Measurements from ENCODE around the gene PRKAG2. TPM values are rescaled to one million over a fixed set of nuclear protein-coding genes. Genes with fewer than 3 reads are reported as not detected.

Gene PRKAG2
- total RNA-seq, 2 experiments from 2014 or later, result 39.3 to 42.3 TPM

DNA sequence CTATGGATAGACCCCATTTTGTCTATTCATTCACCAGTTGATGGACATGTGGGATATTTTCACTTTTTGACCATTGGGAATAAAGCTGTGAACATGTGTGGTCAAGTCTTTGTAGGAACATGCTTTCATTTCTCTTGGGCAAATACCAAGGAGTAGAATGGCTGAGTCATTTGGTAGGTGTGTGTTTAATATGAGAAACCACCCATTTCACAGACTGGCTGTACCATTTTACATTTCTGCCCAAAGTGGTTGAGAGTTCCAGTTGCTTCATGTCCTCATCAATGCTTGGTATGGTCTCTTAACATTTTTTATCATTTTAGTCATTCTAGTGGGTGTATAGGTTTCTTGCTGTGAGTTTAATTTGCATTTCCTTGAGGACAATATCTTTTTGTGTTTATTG lies 232.4 kb downstream of the PRKAG2 start:
- ATAC-seq (ENCODE audit: poor library complexity) (no peak), DNase-seq (no peak)
- ChIA-PET POLR2A (no interaction called here), CTCF (no interaction called here)
- H3K27ac ChIP-seq (ENCODE audit: low read depth in 1 of 2, low read length in 2 of 2), result no peak overlapping the region
- intact Hi-C loops (cut with DNase I, micrococcal nuclease), result no loop called here
- H3K36me3 ChIP-seq (ENCODE audit: insufficient read depth, low read length), result no peaks in the 10 kb centered on the region
- H3K4me3 Mint-ChIP-seq, result no peak overlapping the region
- H3K36me3 Mint-ChIP-seq (ENCODE audit: low read depth), result peaks cover 23% of the 10 kb centered on the region
- H3K9me3 Mint-ChIP-seq, result no peaks in the 10 kb centered on the region
- H3K4me1 ChIP-seq (ENCODE audit: insufficient read depth, low read length), result no peaks in the 10 kb centered on the region
- no peak overlapping the region for H3K4me3 ChIP-seq (ENCODE audit: low read length)
- H3K9me3 ChIP-seq (ENCODE audit: control insufficient read depth in 1 of 2, insufficient read depth in 1 of 2, low read length in 2 of 2), result no peaks in the 10 kb centered on the region
- H3K27ac Mint-ChIP-seq, result no peak overlapping the region
- H3K4me1 Mint-ChIP-seq (ENCODE audit: low read depth), result no peaks in the 10 kb centered on the region
- TF ChIP-seq, protein P1, sequence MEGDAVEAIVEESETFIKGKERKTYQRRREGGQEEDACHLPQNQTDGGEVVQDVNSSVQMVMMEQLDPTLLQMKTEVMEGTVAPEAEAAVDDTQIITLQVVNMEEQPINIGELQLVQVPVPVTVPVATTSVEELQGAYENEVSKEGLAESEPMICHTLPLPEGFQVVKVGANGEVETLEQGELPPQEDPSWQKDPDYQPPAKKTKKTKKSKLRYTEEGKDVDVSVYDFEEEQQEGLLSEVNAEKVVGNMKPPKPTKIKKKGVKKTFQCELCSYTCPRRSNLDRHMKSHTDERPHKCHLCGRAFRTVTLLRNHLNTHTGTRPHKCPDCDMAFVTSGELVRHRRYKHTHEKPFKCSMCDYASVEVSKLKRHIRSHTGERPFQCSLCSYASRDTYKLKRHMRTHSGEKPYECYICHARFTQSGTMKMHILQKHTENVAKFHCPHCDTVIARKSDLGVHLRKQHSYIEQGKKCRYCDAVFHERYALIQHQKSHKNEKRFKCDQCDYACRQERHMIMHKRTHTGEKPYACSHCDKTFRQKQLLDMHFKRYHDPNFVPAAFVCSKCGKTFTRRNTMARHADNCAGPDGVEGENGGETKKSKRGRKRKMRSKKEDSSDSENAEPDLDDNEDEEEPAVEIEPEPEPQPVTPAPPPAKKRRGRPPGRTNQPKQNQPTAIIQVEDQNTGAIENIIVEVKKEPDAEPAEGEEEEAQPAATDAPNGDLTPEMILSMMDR (IDR thresholded peaks at IDR 0.05), result no peak
- no peaks in the 10 kb centered on the region for H3K27me3 Mint-ChIP-seq
- H3K27me3 ChIP-seq (ENCODE audit: control insufficient read depth in 1 of 2, insufficient read depth in 2 of 2, low read length in 2 of 2), result no peaks in the 10 kb centered on the region

DNA sequence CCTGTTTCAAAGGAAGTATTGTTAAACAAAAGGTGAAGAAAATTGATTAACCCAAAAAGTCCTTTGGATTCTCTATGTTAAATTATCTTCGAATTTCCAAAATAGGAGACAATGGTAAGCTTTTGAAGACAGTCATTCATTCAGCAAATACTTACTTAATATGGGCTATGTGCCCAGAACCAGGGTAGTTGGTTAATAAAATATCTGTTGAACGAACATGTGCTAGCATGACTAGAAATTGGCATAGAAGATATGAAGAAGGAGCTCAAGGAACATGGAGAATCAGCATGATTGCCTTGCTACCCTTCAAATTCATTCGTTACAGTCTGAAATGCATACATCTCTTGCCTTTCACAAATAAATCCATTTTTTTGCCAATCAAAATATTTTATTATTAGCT lies 234.2 kb downstream of the PRKAG2 start:
- ChIA-PET POLR2A (interaction anchor here (1.4 to 2.6 kb wide), 2 partner anchors 10 to 11 kb away, joined by 4 to 9 read pairs; no protein-coding TSS in a partner anchor), CTCF (interaction anchor here (1.8 kb wide), 1 partner anchor 10 kb away, joined by 5 read pairs; no protein-coding TSS in a partner anchor)
- H3K9me3 ChIP-seq (ENCODE audit: control insufficient read depth in 1 of 2, insufficient read depth in 1 of 2, low read length in 2 of 2), result no peaks in the 10 kb centered on the region
- H3K27me3 ChIP-seq (ENCODE audit: control insufficient read depth in 1 of 2, insufficient read depth in 2 of 2, low read length in 2 of 2), result no peaks in the 10 kb centered on the region
- TF ChIP-seq, protein P1 (IDR thresholded peaks at IDR 0.05), result no peak
- no peaks in the 10 kb centered on the region for H3K4me1 Mint-ChIP-seq (ENCODE audit: low read depth)
- no peaks in the 10 kb centered on the region for H3K4me1 ChIP-seq (ENCODE audit: insufficient read depth, low read length)
- intact Hi-C loops (cut with DNase I, micrococcal nuclease), result no loop called here
- no peaks in the 10 kb centered on the region for H3K27me3 Mint-ChIP-seq
- no peak for ATAC-seq (ENCODE audit: poor library complexity)
- H3K36me3 ChIP-seq (ENCODE audit: insufficient read depth, low read length), result no peaks in the 10 kb centered on the region
- no peak for DNase-seq
- no peak overlapping the region for H3K4me3 Mint-ChIP-seq
- no peaks in the 10 kb centered on the region for H3K9me3 Mint-ChIP-seq
- H3K27ac ChIP-seq (ENCODE audit: low read depth in 1 of 2, low read length in 2 of 2), result no peak overlapping the region
- H3K27ac Mint-ChIP-seq, result no peak overlapping the region
- peaks cover 22% of the 10 kb centered on the region for H3K36me3 Mint-ChIP-seq (ENCODE audit: low read depth)
- no peak overlapping the region for H3K4me3 ChIP-seq (ENCODE audit: low read length)

DNA sequence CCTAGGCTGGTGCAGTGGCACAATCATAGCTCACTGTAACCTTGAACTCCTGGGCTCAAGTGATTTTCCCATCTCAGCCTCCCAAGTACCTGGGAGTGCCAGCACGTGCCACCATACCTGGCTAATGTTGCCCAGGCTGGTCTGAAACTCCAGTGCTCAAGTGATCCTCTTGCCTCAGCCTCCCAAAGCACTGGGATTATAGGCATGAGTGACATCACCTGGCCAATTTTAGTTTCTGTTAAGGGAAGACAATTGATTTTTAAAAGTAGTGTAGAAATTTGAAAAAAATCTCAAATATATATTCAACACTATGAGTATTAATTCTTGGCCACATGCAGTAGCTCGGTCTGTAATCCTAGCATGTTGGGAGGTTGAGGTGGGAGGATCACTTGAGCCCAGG lies 235.3 kb downstream of the PRKAG2 start:
- Mint-ChIP-seq H3K9me3 (no peaks in the 10 kb centered on the region), H3K4me1 (ENCODE audit: low read depth) (no peaks in the 10 kb centered on the region), H3K4me3 (no peak overlapping the region), H3K27ac (no peak overlapping the region), H3K27me3 (no peaks in the 10 kb centered on the region), H3K36me3 (ENCODE audit: low read depth) (peaks cover 13% of the 10 kb centered on the region)
- no peaks in the 10 kb centered on the region for H3K36me3 ChIP-seq (ENCODE audit: insufficient read depth, low read length)
- no peak overlapping the region for H3K27ac ChIP-seq (ENCODE audit: low read depth in 1 of 2, low read length in 2 of 2)
- ChIA-PET POLR2A (interaction anchor here (2.6 kb wide), 1 partner anchor 8 kb away, joined by 9 read pairs; no protein-coding TSS in a partner anchor), CTCF (interaction anchor here (0.7 kb wide), 2 partner anchors 11 to 18 kb away, joined by 3 read pairs; no protein-coding TSS in a partner anchor)
- no peak overlapping the region for H3K4me3 ChIP-seq (ENCODE audit: low read length)
- intact Hi-C loops (cut with DNase I, micrococcal nuclease), result no loop called here
- DNase-seq (no peak), ATAC-seq (ENCODE audit: poor library complexity) (no peak)
- no peaks in the 10 kb centered on the region for H3K27me3 ChIP-seq (ENCODE audit: control insufficient read depth in 1 of 2, insufficient read depth in 2 of 2, low read length in 2 of 2)
- TF ChIP-seq, protein P1 (IDR thresholded peaks at IDR 0.05), result no peak
- H3K4me1 ChIP-seq (ENCODE audit: insufficient read depth, low read length), result no peaks in the 10 kb centered on the region
- H3K9me3 ChIP-seq (ENCODE audit: control insufficient read depth in 1 of 2, insufficient read depth in 1 of 2, low read length in 2 of 2), result no peaks in the 10 kb centered on the region
